Pons (tissue), 1 donor: Measurements from ENCODE around the gene REEP2.
A peak's percentile ranks its signal among the peaks of the same experiment; 100 is the strongest.

ENCODE experiments used
- DNase-seq: peaks from one replicate; pipeline ENCODE4 v3.0.0-alpha.2; 2016; ENCODE audit warnings: low spot score

The REEP2 gene

DNA sequence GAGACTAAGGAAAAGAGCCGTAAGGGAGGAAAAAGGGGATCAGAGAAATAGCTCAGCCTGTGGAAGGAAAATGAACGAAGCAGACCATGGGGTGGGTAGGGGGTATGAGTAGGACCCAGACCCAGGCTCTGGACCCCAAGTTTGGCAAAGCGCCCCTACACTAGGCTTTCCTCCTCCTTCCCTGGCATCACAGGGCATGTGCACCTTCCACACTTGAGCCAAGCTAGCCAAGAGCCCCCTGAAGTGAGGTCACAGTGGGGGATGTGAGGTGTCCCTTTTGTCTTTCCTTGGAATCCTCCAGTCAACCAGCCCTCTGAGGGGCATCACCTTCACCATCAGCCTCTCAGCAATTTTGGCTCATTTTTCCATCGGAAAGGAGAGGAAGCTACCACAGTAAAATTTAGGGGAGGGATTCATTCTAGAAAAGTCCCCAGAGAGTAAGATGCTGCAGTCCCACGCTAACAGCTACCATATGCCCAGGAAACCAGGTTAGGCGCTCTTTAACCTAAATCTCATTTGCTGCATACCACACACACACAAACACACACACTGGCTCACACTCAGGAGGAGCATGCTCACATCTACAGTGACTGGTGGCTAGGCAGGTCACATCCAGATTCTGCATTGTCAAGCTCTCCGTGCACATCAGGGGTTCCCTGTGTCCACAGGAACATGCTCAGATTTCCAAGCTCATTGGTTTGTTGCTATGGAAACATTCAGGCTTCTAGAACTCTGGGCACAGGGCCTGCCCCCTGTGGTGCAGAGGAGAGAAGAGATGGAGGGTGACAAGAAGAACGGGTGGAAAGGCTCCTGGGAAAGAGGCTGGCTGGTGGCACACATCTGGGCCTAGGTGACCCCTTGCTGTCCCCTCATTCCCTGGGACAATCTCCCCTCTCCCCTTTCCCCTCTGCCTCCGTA is 9.9 kb downstream of the REEP2 start:
- no peak for DNase-seq

GRCh38 chr5:138449501-138450239 is 10.8 kb downstream of the REEP2 start:
- peak; percentile 65 for DNase-seq

GRCh38 chr5:138450971-138451370 is 12.1 kb downstream of the REEP2 start:
- DNase-seq: no peak

- DNase-seq: no peak
These were observed 13.9 kb downstream of the REEP2 start for GRCh38 chr5:138452720-138453119.

- DNase-seq: no peak
These were observed 14.7 kb downstream of the REEP2 start for GRCh38 chr5:138453590-138453989.

DNA sequence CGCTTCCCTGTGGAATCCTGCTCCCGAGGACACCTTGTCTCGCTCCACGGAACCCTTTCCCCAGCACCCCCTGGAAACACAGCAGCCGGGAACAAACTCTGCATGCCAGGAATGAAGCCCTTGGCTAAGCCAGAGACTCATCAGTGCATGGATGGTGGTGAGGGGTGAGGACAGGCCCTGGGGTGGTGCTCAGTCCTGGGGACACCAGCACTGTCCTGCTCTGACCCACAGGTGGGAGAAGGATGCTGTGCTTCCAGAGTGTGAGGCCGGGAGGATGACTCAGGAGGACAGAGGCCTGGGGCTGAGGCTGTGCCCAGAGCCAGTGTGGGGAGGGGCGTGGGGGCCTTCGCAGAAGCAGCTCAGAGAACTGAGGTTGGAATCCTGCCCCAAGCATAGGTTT is 15.3 kb downstream of the REEP2 start:
- no peak for DNase-seq

DNA sequence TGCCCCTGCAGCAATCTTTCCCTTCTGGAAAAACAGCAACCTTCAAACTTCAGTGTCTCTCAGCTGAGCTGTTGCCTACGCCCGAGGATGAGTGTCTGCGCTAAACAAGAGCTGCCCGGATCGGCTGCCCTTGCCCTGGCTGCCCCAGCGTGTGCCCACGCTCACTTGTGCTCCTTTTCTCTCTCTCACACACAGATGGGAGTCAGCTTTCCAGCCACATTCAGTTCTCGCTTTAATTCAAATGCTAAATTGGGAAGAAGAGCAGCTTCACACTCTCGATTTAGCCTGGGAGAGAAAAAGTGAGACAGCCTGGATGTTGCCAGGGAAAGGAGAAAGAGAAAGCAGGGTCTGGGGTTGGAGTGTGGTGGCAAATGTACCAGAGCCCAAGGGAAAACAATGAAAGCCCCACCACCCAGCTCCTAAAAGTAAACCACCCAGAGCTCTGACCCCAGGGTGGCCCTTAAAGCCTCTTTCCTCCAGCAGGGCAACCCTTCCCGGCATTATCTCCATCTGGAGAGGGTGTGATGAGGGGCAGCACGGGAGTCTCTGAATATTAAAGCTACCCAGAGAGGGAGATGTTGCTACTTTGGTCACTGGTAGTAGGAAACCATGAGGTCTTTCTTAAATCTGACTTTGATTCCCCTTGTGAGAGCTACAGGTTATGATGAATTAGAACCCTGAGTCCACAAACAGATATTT is 16.5 kb downstream of the REEP2 start:
- no peak for DNase-seq

DNA sequence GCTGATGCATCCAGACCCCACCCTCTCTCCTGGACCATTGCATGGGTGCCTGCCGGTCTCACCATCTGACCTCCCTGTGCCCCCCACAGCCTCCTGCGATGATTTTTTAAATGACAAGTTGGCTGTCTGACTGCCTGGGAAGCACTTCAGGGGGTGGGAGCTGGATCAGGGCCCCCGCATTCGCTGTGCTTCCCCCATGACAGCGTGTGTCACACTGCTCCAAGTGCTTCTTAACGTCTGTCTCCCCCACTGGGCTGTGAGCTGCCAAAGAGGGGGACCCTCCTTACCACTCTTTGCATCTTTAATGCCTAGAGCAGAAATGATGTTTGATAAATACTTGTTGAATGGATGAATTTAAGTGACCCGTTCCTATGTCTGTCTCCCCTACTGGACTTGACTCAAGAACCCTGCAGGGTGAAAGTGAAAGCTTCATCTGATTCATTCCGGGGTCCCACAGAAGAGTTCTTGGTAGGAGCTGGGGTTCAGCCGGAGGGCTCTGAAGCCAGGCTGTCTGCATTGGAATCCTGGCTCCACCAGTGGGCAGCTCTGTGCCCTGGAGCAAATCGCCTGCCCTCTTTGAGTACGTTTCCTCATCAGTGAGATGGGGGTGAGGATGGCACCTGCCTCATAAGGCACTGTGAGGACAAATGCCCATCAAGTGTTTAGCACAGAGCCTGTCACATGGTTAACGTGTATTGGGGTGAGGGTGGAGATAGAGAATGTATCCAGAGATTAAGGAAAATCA is 18.8 kb downstream of the REEP2 start:
- DNase-seq: no peak

DNA sequence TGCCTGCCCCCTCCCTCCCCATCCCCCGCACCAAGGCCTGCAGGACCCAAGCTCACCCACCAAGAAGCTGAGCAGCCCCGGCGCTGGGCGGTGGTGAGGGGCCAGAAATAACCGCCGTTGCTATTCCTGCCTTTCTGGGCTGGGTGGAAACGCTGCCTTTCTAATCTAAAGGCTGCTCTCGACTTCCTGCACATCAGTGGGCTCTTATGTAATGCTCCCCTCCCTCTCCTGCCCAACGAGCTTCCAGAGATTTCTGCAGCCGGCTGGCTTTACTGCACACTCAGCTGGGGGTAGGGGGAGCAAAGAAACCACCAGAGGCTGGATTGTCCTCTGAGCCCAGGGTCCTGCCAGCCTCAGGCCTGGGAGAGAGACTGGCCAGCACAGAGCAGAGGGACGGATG is 19.5 kb downstream of the REEP2 start:
- no peak for DNase-seq

DNA sequence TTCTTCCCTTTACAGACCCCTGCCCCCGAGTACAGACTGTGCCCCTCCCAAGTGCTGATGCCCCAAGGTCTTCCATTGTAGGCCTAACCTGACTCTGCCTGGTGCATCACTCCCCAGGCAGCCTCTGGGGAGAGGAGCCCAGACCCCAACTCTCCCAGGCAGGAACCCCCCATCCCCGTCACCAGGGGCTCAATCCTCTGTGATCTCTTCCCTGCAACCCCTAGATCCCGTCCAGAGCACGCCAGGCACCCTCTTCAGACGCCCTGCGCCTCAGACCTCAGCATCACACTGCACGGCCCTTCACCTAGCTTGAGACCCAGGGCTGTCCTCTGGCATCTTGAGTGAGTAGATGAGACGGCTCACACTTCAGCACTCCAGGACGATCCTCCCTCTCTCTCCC is 20.0 kb downstream of the REEP2 start:
- DNase-seq: no peak

DNA sequence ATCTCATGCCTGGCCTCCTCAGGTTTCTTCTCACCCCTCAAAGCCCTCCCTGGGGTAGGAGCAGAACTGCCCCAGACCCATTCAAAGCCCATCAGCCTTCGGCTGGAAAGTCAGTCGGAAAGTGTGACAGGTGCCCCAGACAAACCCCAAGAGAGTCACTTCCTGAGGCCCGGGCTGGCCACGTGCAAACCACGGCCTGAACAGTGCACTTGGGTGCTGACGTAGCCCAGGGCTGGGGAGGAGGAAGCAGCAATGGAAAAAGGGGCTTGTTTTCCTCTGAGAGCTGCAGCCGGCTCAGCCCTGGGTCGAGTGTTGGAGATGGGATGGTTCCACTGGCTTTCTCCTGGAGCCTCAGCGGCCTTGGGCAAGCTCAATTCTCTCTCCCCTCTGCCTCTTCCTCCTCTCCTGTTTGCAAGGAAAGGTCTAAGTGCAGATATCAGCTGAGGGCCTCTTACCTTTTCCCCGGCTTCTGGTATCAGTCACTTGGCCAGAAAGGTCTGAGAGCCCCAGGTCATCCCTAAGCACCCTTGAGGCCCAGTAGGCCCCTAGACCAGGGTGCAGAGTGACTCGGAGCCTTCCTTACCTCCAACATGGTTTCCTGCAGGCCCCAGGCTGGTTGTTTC is 20.6 kb downstream of the REEP2 start:
- DNase-seq: peak; percentile 72

GRCh38 chr5:138460032-138460693 is 21.3 kb downstream of the REEP2 start:
- DNase-seq: no peak

DNA sequence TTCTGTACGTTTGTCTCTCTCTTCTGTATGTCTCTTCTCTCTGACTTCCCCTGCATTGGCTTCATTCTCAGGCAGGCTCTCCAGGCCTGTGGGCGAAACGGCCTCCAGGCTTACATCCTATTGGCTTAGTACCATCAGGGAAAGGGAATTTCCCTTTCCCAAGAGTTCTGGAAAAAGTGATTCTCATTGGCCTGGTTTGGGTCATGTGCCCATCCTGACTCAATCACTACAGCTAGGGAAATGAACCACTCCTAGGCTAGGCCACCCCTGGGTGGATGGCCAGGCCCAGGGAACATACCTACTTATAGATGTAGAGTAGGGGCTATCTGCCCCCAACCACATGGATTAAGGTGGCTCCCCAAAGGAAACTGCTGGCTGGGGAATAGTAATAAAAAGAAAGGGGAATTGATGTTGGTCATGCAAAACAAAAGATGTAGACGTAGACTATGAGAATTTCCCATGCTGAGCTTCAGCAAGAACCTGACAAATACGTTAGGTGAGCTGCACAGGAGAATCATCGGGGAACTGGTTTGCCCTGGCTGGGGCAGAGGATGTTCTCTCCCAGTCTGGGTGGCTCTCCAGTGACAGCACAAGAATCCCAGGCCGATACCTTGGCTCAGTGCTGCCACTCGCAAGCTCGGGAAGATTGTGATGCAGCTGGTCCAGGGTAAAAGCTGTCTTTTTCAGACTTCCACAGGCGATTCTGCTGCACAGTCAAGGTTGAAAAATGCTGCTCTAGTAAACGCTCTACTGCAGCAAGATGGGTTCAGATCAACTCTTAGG is 22.7 kb downstream of the REEP2 start:
- DNase-seq: no peak

DNA sequence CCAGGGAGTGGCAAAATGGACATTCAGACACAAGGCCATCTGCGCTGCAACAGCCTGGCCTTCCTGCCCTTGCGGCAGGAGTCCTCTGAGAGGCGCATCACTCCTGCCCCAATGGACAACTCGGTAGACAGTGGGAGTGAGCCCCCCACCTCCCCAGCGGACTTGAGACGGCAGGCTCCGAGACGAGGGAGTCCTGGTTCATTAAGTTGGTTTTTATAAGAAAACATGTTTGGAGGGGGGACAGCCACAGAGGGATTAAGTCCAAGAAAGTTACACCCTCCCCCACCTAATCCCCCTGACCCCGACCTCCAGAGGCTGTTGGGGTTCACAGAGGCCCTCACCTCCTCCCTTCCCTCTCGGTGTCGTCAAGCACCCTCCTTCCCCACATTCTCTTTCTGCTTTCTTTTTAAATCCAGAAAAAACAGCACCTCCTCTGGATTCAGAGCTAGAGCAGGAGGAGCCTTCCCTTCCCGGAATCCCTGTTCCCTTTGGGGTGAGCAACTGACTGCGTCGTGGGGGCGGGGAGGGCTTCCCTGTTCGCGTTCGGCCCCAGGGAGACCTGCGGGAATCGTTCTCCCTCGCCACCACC is 24.7 kb downstream of the REEP2 start:
- no peak for DNase-seq

- DNase-seq: peak; percentile 90
These were observed 25.1 kb downstream of the REEP2 start for GRCh38 chr5:138464008-138464387.

DNA sequence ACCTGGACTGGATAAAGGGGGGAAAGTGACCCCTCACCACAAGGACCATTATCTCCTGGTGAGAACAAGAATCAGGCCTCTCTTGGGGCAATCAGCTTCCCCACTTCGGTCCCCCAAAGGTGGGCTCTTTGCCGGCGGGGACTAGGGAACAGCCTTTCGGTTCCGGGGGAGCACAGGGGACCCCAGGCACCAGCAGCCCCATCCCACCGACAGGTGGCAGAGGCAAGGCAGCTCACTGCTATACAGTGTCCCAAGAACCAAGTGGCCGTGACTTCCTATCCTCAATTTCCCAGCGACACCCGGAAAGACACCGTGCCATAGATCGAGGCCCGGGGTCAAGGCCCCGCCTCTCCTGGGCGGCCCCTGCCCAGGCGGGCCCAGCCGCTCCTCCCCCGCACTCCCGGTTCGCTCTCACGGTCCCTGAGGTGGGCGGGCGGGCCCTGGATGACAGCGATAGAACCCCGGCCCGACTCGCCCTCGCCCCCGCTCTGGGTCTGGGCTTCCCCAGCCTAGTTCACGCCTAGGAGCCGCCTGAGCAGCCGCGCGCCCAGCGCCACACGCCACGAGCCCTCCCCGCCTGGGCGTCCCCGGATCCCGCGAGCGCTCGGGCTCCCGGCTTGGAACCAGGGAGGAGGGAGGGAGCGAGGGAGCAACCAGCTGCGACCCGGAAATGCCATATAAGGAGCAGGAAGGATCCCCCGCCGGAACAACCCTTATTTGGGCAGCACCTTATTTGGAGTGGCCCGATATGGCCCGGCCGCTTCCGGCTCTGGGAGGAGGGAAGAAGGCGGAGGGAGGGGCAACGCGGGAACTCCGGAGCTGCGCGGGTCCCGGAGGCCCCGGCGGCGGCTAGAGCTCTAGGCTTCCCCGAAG is 25.8 kb downstream of the REEP2 start:
- peak; percentile 99 for DNase-seq

- peak; percentile 96 for DNase-seq
These were observed 26.6 kb downstream of the REEP2 start, which contains the start of gene EGR1 for GRCh38 chr5:138465261-138466124. Gene EGR1, plus strand, starts transcription at chr5:138465479. Its CDS starts 283 bp downstream, at chr5:138465762.
